A549 treated with ZK216348 at 1 μM for 4 hours (cell line): ENCODE measurements around the gene USP8. TPM values are rescaled to one million over a fixed set of nuclear protein-coding genes. Genes with fewer than 3 reads are reported as not detected.

Source experiments
- total RNA-seq: library from RNA; stranded (reverse); fragments of 200-300 nt; extraction: Qiagen RNA extraction; gene quantifications from 5 replicates; pipeline ENCODE4 v1.2.3, GENCODE V29; 2022; ENCODE audit warnings: low read depth

Gene USP8
- 35.2 to 53.1 TPM (median 39.3 TPM) in 5 replicates for total RNA-seq

GRCh38 chr15:50424066-50424890 lies at the start of gene USP8:
Gene USP8, plus strand, starts transcription at chr15:50424405. Its CDS starts 14,669 bp downstream, at chr15:50439074.

GRCh38 chr15:50546566-50546965 lies 122.4 kb downstream of the USP8 start, which contains the start of gene USP50:
Gene USP50, minus strand, starts transcription at chr15:50546666. Its CDS starts 141 bp downstream, at chr15:50546525.

Other genes with a start within 250 kb of the USP8 start
- gene SLC27A2, start 242.2 kb upstream of the USP8 start, total RNA-seq: 32.0 to 42.0 TPM (median 33.3 TPM) in 5 replicates
- gene HDC, start 158.7 kb upstream of the USP8 start, total RNA-seq: 0.09 to 0.47 TPM (median 0.18 TPM) in 3 of 5 replicates, not detected in the others
- 25.9 to 36.9 TPM (median 34.5 TPM) in 5 replicates for gene GABPB1, start 69.2 kb upstream of the USP8 start, total RNA-seq
- not detected in 5 replicates for gene USP50, start 122.3 kb downstream of the USP8 start, total RNA-seq